HEK293 (cell line): ENCODE measurements around the gene POLA2.

ENCODE experiments used
- AEBP2 ChIP-seq: fragments of 450-650 bp; formaldehyde crosslinking; IDR thresholded peaks from 2 replicates; pipeline ENCODE4 v1.5.1; 2016; ENCODE audit warnings: missing biosample characterization, missing genetic modification characterization, borderline replicate concordance
- BCL11B ChIP-seq: fragments of 450-650 bp; formaldehyde crosslinking; IDR thresholded peaks from 2 replicates; pipeline ENCODE4 v1.5.1; 2016; ENCODE audit warnings: low read depth, missing biosample characterization, missing genetic modification characterization
- GFI1B ChIP-seq: fragments of 450-650 bp; formaldehyde crosslinking; IDR thresholded peaks from 2 replicates; pipeline ENCODE4 v1.5.1; 2016; ENCODE audit warnings: missing biosample characterization, missing genetic modification characterization
- HOXA7 ChIP-seq: sonication (generic); formaldehyde crosslinking; IDR thresholded peaks from 2 replicates; pipeline ENCODE4 v1.8.1; 2022; ENCODE audit warnings: missing genetic modification reagents, borderline replicate concordance
- HOXC10 ChIP-seq: sonication (generic); formaldehyde crosslinking; IDR thresholded peaks from 2 replicates; pipeline ENCODE4 v1.8.1; 2023; ENCODE audit warnings: mild to moderate bottlenecking, missing genetic modification reagents
- KLF16 ChIP-seq: fragments of 450-650 bp; formaldehyde crosslinking; IDR thresholded peaks from 2 replicates; pipeline ENCODE4 v1.5.1; 2017; ENCODE audit warnings: missing biosample characterization, missing genetic modification characterization
- KLF8 ChIP-seq: fragments of 450-650 bp; formaldehyde crosslinking; IDR thresholded peaks from 2 replicates; pipeline ENCODE4 v1.5.1; 2016; ENCODE audit warnings: missing biosample characterization, missing genetic modification characterization
- MZF1 ChIP-seq: fragments of 450-650 bp; formaldehyde crosslinking; IDR thresholded peaks from 2 replicates; pipeline ENCODE4 v1.5.1; 2017; ENCODE audit warnings: missing biosample characterization, missing genetic modification characterization, borderline replicate concordance
- OSR2 ChIP-seq: fragments of 450-650 bp; formaldehyde crosslinking; IDR thresholded peaks from 2 replicates; pipeline ENCODE4 v1.5.1; 2016; ENCODE audit warnings: missing biosample characterization, missing genetic modification characterization
- PRDM1 ChIP-seq: fragments of 450-650 bp; formaldehyde crosslinking; IDR thresholded peaks from 2 replicates; pipeline ENCODE4; 2016; ENCODE audit warnings: missing biosample characterization, missing genetic modification characterization
- PRDM6 ChIP-seq: fragments of 450-650 bp; formaldehyde crosslinking; IDR thresholded peaks from 2 replicates; pipeline ENCODE4 v1.5.1; 2017; ENCODE audit warnings: missing biosample characterization, missing genetic modification characterization
- SCRT1 ChIP-seq: fragments of 450-650 bp; formaldehyde crosslinking; IDR thresholded peaks from 2 replicates; pipeline ENCODE4 v1.5.1; 2016; ENCODE audit warnings: missing biosample characterization, missing genetic modification characterization, borderline replicate concordance
- SETDB1 ChIP-seq: IDR thresholded peaks from one replicate; pipeline ENCODE4 v1.6.1; 2017; ENCODE audit warnings: mild to moderate bottlenecking, low read length, moderate library complexity, mixed read lengths; ENCODE audit not compliant: insufficient read length
- SP2 ChIP-seq: fragments of 450-650 bp; formaldehyde crosslinking; IDR thresholded peaks from 2 replicates; pipeline ENCODE4 v1.5.1; 2016; ENCODE audit warnings: missing biosample characterization, missing genetic modification characterization
- TCF7L2 ChIP-seq: IDR thresholded peaks from 2 replicates; pipeline ENCODE4 v1.6.1; 2011; ENCODE audit warnings: low read depth, mild to moderate bottlenecking, inconsistent platforms, low read length, moderate library complexity, borderline replicate concordance
- ZBTB17 ChIP-seq: fragments of 450-650 bp; formaldehyde crosslinking; IDR thresholded peaks from 2 replicates; pipeline ENCODE4 v1.5.1; 2016; ENCODE audit warnings: missing biosample characterization, missing genetic modification characterization
- ZBTB20 ChIP-seq: fragments of 450-650 bp; formaldehyde crosslinking; IDR thresholded peaks from 2 replicates; pipeline ENCODE4 v1.5.1; 2016; ENCODE audit warnings: missing biosample characterization, missing genetic modification characterization
- ZFHX2 ChIP-seq: fragments of 450-650 bp; formaldehyde crosslinking; conservative IDR thresholded peaks from 2 replicates; pipeline ENCODE4 v1.5.1; 2016; ENCODE audit warnings: missing biosample characterization, missing genetic modification characterization
- ZFP3 ChIP-seq: fragments of 450-650 bp; formaldehyde crosslinking; IDR thresholded peaks from 2 replicates; pipeline ENCODE4 v1.5.1; 2016; ENCODE audit warnings: low read depth, missing biosample characterization, missing genetic modification characterization
- ZFP37 ChIP-seq: fragments of 450-650 bp; formaldehyde crosslinking; IDR thresholded peaks from 2 replicates; pipeline ENCODE4 v1.5.1; 2016; ENCODE audit warnings: missing biosample characterization, missing genetic modification characterization
- ZIC2 ChIP-seq: fragments of 450-650 bp; formaldehyde crosslinking; IDR thresholded peaks from 2 replicates; pipeline ENCODE4 v1.5.1; 2016; ENCODE audit warnings: missing biosample characterization, missing genetic modification characterization
- ZNF114 ChIP-seq: fragments of 450-650 bp; formaldehyde crosslinking; IDR thresholded peaks from 2 replicates; pipeline ENCODE4 v1.5.0; 2017; ENCODE audit warnings: missing biosample characterization, missing genetic modification characterization
- ZNF169 ChIP-seq: fragments of 450-650 bp; formaldehyde crosslinking; IDR thresholded peaks from 2 replicates; pipeline ENCODE4 v1.5.1; 2016; ENCODE audit warnings: missing biosample characterization, missing genetic modification characterization
- ZNF221 ChIP-seq: fragments of 450-650 bp; formaldehyde crosslinking; IDR thresholded peaks from 2 replicates; pipeline ENCODE4 v1.5.1; 2017; ENCODE audit warnings: missing biosample characterization, missing genetic modification characterization, borderline replicate concordance
- ZNF324 ChIP-seq: fragments of 450-650 bp; formaldehyde crosslinking; IDR thresholded peaks from 2 replicates; pipeline ENCODE4 v1.5.1; 2016; ENCODE audit warnings: missing biosample characterization, missing genetic modification characterization
- ZNF350 ChIP-seq: fragments of 450-650 bp; formaldehyde crosslinking; IDR thresholded peaks from 2 replicates; pipeline ENCODE4 v1.5.0; 2017; ENCODE audit warnings: missing biosample characterization, mild to moderate bottlenecking, missing genetic modification characterization
- ZNF366 ChIP-seq: fragments of 450-650 bp; formaldehyde crosslinking; conservative IDR thresholded peaks from 2 replicates; pipeline ENCODE4 v1.5.1; 2016; ENCODE audit warnings: missing biosample characterization, missing genetic modification characterization
- ZNF398 ChIP-seq: fragments of 450-650 bp; formaldehyde crosslinking; IDR thresholded peaks from 2 replicates; pipeline ENCODE4 v1.5.1; 2017; ENCODE audit warnings: missing biosample characterization, missing genetic modification characterization
- ZNF416 ChIP-seq: fragments of 450-650 bp; formaldehyde crosslinking; IDR thresholded peaks from 2 replicates; pipeline ENCODE4 v1.5.1; 2016; ENCODE audit warnings: missing biosample characterization, missing genetic modification characterization
- ZNF423 ChIP-seq: fragments of 450-650 bp; formaldehyde crosslinking; IDR thresholded peaks from 2 replicates; pipeline ENCODE4 v1.5.1; 2016; ENCODE audit warnings: missing biosample characterization, missing genetic modification characterization
- ZNF580 ChIP-seq: fragments of 450-650 bp; formaldehyde crosslinking; IDR thresholded peaks from 2 replicates; pipeline ENCODE4 v1.5.1; 2016; ENCODE audit warnings: missing biosample characterization, missing genetic modification characterization
- ZNF623 ChIP-seq: fragments of 450-650 bp; formaldehyde crosslinking; IDR thresholded peaks from 2 replicates; pipeline ENCODE4 v1.5.1; 2016; ENCODE audit warnings: missing biosample characterization, missing genetic modification characterization
- ZNF776 ChIP-seq: fragments of 450-650 bp; formaldehyde crosslinking; IDR thresholded peaks from 2 replicates; pipeline ENCODE4 v1.5.0; 2017; ENCODE audit warnings: missing biosample characterization, missing genetic modification characterization, borderline replicate concordance
- ZNF777 ChIP-seq: fragments of 450-650 bp; formaldehyde crosslinking; IDR thresholded peaks from 2 replicates; pipeline ENCODE4 v1.5.1; 2017; ENCODE audit warnings: missing biosample characterization, missing genetic modification characterization, borderline replicate concordance
- ZNF792 ChIP-seq: fragments of 450-650 bp; formaldehyde crosslinking; IDR thresholded peaks from 2 replicates; pipeline ENCODE4 v1.5.1; 2016; ENCODE audit warnings: missing biosample characterization, missing genetic modification characterization
- ZNF843 ChIP-seq: fragments of 450-650 bp; formaldehyde crosslinking; IDR thresholded peaks from 2 replicates; pipeline ENCODE4 v1.5.1; 2016; ENCODE audit warnings: missing biosample characterization, missing genetic modification characterization

POLA2 gene

GRCh38 chr11:65261591-65262380 lies at the start of gene POLA2 (continued):
- TF ChIP-seq ZNF843 (tag by site-specific recombination) (no peak), ZNF366 (0 out of 2 replicates have a peak, but pooled peaks have one; percentile 32), SETDB1 (no peak), ZNF398 (tag by site-specific recombination) (no peak), ZNF350 (tag by site-specific recombination) (no peak), PRDM6 (tag by site-specific recombination) (no peak), MZF1 (no peak), HOXC10 (CRISPR knock-in tag) (no peak), OSR2 (tag by site-specific recombination) (peak; percentile 45; the same call in 1 of the 2 replicates), ZNF423 (no peak), ZNF416 (no peak), SCRT1 (tag by site-specific recombination) (no peak), ZBTB20 (tag by site-specific recombination) (peak; percentile 52), ZNF777 (tag by site-specific recombination) (no peak), KLF8 (tag by site-specific recombination) (no peak), ZFHX2 (tag by site-specific recombination) (peak; percentile 78), SP2 (tag by site-specific recombination) (peak; percentile 69), TCF7L2 (no peak), ZNF580 (tag by site-specific recombination) (0 out of 2 replicates have a peak, but pooled peaks have one; percentile 9), ZFP37 (peak; percentile 40; the same call in 1 of the 2 replicates), ZNF623 (tag by site-specific recombination) (no peak), ZIC2 (tag by site-specific recombination) (0 out of 2 replicates have a peak, but pooled peaks have one; percentile 20), ZNF169 (tag by site-specific recombination) (no peak), BCL11B (no peak), ZFP3 (no peak), ZNF776 (tag by site-specific recombination) (no peak), HOXA7 (CRISPR knock-in tag) (no peak), ZBTB17 (tag by site-specific recombination) (no peak), ZNF324 (no peak), PRDM1 (no peak), ZNF114 (no peak), ZNF221 (tag by site-specific recombination) (no peak), KLF16 (no peak), ZNF792 (tag by site-specific recombination) (no peak), GFI1B (tag by site-specific recombination) (no peak), AEBP2 (no peak)
